A204.1 (cell line): ENCODE measurements around the gene PRR33.

Source experiments
- FAIRE-seq: peaks from 2 replicates; lab custom pipeline; 2012; peaks lifted over from hg19 to GRCh38; lab: Jason Lieb, UNC

The PRR33 gene

DNA sequence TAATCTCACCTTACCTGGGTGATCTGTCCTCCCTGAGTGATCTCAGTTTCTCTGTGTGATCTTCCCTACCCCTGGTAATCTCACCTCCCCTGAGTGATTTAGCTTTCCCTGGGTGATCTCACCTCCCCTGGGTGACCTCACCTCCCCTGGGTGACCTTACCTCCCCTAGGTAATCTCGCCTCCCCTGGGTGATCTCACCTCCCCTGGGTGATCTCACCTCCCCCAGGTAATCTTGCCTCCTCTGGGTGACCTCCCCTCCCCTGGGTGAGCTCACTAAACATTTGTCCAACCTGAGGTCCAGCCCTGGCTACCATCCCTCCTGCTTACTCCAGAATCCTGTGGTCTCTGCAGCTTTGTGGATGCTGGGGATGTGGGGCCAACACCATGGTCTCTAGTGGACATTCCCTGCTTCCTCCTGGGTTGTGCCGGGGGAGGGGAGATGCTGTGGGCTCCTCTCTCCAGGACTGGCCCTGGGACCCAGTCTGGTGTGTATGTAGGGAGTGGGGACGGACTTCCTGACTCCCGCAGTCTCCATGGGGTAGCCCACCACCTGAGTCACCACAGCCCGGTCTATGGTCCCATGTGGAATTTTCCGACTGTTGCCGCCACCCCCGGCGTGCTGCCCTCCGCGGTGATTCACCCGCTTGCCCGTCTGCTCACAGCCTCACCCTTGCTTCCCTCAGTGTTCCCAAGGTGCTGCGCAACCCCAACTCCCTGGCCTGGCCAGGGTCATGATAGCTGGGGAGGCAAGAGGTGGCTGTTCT is 28.9 kb downstream of the PRR33 start:
- FAIRE-seq = no peak

DNA sequence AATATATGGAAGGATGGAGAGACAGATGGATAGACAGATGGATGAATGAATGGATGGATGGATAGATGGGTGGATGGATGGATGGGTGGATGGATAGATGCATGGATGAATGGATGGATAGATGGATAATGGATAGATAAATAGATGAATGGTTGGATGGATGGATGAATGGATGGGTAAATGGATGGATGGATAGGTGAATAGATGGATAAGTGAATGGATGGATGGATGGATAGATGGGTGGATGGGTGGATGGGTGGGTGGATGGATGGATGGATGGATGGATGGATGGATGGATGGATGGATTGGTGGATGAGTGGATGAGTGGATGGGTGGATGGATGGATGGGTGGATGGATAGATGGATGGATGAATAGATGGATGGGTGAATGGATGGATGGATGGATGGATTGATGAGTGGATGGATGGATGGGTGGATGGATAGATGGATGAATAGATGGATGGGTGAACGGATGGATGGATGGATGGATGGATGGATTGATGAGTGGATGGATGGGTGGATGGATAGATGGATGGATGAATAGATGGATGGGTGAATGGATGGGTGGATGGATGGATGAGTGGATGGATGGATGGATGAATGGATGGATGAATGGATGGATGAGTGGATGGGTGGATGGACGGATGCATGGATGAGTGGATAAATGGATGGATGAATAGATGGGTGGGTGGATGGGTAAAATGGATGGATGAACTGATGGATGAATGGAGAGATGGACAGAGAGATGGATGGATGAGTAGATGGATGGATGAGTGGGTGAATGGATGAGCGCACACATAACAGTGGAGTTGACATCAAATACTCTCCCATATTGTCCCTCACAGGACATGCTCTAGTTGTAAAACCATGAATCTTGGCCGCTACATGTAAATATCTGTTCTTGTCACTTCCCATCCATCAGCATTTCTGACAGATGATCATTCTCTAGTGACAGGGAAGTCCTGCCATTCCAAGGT is 30.0 kb downstream of the PRR33 start:
- no peak for FAIRE-seq

DNA sequence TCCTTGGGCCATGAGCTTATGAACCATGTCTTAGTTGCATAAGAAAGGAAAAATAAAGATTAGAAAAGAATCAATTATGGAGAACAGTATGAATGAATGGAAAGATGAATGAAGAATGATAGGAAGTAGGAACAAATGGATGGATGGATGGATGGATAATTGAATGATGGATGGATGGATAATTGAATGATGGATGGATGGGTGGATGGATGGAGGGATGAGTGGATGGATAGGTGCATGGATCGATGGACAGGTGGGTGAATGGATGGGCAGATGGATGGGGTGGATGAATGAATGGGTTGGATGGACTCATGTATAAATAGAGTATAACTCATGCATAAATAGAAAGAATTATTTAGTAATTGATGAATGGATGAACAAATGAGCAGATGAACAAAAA is 31.6 kb downstream of the PRR33 start:
- FAIRE-seq = no peak

DNA sequence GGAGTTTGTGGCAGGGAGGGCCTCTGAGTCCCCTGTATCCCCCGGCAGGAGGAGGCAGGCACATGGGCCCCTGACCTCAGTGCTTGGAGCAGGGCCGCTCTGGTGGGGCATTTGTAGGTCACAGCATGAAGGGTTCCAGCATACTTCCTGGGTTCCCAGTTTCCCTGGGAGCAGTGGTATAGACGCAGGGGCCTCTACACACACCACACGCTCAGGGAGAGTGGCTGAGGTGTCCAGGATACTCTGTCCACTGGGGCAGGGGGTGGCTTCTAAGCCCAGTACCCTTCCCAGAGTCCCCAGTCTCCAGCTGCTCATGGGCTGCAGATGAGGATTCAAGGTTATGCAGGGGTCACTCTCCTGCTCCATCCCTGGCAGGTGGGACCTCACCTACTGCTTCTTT is 32.7 kb downstream of the PRR33 start:
- no peak for FAIRE-seq

DNA sequence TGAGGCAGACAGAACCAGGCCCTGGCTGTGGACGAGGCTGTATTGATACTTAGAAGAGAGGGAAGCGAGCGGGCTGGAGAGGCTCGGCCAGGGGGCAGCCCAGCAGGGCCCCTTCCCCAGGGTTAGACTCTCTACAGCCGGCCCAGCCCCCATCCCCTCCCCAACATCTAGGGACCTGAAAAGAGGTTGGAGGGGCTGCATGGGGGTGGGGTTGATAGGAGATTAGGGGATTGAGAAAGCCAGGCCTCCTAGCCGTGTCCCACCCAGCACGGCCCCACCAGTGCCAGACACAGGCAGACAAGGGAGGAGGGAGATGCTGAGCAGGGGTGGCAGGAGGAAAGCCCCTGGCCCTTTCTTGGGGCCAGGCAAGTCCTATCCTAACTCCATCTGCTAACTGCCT is 33.1 kb downstream of the PRR33 start:
- no peak for FAIRE-seq

DNA sequence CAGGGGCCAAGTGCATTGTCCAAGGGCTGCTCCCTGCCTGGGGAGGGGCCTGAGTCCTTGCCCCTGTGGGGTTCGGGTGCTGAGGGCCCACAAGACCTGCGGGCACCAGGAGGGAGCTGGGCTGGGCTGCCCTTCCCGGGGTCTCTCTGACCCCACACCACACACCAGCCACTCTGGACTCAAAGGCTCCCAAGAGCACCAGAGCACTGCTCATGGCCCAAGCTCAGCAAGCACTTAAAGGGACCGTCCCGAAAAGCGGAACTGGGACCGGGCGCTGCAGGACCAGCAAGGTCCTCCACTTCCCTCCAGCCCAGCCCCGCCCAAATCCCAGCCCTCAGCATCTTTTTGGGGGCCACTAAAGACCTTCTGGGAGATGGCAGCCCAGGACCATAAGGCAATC is 33.5 kb downstream of the PRR33 start:
- FAIRE-seq = no peak

DNA sequence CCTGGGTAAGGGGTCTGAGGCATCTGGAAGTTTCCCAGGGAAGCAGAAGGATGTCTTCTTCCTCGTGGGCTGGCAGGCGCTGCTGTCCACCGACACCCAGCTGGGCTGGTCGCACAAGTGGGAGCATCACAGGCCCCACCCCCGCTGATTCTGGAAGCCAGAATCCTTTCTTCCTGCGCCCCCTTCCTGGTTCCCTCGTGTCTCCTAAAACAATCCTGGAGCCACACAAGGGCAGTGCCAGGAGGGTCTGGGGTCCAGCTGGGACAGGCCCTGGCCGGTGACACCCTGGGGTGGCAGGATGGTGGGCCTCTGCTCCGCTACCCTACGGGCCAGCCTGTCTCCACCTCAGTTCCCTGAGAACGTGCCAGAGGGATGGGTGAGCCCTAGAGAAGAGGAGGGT is 34.6 kb downstream of the PRR33 start:
- FAIRE-seq = no peak

DNA sequence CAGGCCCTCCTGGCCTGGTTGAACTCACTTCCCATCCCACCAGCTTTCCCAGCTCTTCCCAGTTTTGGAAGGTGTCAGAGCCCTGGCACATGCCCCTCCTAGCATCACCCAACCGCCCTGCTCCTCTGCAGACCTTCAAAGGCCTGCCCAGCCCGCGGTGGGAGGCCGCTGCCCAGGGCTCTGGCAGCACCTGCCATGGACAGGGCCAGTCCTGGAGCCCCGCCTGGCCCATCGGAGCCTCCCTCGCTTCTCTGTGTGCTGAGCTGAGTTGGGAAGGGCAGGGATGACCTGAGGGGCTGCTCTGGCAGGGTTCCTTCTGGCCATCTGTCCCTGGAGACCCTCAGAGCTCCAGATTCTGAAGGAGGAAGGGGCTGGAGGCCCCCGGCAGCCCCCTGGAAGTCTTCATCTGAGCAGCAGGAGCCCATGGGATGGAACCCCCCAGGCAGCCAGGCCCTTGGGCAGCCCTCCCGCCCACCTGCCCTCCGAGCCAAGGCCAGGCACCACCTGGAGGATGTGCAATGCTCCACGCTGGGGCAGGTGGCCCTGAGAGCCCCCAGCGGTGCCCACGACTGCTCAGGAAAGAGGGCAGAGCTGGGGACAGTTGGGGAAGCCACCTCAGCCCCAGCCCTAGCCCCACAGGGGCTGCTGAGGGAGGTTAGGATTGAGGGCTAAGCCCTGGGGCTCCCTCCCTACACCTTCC is 35.2 kb downstream of the PRR33 start:
- no peak for FAIRE-seq

DNA sequence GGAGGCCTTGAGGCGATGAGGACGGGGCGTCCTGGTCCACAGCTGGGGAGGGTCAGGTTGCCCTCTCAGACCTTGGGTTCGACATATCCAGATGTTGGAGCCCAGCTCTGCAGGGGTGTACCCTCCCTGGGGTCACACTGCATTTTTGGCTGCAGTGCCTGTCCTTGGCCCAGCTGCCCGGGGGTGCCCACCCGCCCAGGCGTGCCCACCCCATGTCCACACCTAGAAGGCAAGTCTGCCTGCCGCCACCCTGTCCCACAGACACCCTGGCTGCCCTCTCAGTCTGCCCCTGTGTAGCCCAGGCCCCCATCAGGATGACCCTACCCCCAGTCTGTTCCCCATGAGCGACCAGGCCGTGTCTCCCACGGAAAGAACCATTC is 35.8 kb downstream of the PRR33 start:
- no peak for FAIRE-seq

DNA sequence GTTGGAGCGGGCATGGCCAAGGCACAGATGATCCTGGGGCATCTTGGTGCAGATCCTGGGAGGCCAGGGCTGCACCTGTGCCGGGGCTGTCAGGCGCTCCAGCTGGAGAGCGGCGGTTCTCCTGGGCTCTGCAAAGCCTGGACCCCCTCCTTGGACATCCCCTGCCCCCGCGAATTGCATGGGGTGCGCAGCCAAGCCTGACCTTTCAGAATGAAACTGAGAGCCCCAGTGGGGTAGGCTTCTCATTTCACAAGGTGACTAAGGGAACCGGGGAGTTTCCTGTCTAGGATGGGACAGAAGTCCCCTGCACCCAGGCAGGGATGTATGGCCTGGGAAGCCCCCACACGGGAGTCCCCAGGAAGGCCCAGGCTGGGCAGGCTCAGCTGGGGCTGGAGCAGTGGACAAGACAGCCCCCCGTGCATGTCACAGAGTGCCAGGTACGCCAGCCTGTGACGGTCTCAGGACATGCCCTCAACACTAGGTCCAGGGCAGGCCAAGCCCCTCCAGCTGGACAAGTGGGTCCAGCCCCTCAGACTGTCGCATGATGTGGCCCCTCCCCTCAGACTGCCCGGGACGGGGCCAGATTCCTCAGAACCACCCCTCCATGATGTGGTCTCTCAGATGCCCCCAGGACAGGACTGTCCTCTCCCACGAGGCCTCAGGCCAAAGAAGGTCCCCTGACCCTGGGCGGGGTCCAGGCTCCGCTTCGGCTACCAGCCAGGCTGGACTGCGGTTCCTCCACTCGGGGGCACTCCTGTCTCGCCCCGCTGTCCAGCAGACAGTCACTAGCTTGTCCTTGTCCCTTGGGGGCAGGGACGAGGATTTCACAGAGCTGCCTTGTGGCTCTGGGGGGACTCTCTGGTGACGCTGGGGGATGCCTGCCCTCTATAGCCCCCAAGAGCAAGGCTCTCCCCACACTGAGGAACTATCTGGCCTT is 36.5 kb downstream of the PRR33 start:
- FAIRE-seq = no peak

DNA sequence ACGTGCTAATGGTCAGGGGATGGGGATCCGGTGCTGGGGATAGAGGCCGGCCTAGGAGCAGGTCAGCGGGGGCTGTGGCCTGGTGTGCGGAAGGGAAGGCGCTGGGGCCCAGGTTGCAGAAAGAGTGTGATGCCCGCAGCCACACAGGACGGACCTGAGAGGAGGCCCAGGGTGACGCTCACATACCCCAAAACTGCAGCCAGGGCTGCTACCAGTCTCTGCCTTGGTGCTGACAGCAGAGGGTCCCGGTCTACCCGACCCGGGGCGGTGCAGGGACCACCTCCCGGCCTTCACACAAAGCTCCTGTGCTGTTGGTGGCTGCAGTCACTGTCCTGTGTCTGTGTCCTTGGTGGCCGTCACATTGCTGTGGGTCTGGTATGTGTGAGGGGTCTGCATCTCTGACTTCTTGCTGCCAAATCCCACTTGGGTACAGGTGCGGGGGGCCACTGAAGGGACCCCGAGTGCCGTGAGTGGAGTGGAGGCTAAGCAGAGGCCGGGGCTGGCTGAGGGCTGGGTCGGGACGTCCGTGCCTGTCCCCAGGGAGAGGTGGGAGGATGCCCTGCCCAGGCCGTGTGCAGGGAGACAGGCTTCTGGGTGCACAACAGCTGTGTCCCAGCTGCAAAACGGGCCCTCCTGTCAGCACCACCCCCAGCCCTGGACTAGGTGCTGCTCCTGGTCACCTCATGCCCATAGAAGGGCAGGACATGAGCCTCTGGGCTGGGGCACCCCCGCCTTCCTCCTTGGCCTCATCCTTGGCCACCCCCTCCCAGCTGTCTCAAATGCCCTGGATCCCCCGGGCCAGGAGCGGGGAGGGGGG is 37.4 kb downstream of the PRR33 start:
- FAIRE-seq = no peak

DNA sequence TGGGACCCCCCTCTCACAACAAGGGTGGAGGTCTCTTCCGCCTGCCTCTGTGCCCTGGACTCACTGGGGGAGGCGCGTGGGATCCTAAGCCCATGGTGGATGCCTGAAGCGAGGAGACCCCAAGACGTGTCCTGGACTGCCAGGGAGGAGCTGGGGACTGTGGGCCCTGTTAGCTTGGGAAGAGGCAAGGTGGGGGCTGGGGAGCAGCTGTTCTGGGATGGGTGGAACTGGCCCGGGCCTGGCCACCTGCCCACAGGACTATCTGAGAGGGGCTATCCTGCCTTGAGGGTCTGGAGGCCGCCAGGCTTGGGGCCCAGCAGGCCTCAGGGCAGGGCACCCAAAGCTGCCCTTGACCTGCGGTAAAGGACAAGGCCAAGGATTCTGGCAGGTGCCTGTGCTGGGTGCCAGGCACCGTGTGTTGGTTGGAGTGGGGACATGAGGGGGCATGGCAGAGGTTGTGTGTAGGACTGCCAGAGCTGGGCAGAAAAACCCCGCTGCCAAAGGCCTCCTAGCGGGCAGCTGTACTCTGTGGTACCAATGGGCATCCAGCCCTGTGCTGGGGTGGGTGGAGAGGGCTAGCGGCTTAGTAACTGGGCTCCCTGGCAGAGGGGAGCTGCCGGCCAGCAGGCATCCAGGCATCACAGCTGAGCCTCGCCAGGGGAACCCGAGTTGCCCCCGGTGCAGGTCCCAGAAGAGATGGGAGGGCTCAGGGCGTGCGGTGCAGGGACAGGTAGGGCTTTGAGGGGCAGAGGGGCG is 38.1 kb downstream of the PRR33 start:
- FAIRE-seq = no peak

DNA sequence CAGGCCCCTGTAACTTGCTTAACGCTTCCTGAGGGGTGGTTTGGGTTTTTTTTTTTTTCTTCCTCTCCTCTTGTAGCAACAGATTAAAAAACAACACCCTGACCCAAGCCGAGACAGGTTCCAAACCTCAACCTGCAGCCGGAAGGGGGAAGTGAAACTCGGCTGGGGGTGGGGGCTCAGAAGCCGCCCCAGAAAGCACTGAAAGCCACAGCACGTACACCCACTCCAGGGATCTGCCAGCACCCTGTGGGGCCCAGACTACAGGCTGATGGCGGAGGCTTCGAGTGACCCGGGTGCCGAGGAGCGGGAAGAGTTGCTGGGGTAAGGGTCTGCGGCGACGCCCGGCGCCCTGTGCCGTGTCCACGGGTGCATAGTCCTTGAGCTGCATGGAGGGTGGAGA is 38.8 kb downstream of the PRR33 start, which contains the start of gene LSP1:
Gene LSP1 (plus strand): TSS at position 208 of the 400 bp plus-strand sequence. CDS start 61 bp downstream, at position 269.
- no peak for FAIRE-seq

DNA sequence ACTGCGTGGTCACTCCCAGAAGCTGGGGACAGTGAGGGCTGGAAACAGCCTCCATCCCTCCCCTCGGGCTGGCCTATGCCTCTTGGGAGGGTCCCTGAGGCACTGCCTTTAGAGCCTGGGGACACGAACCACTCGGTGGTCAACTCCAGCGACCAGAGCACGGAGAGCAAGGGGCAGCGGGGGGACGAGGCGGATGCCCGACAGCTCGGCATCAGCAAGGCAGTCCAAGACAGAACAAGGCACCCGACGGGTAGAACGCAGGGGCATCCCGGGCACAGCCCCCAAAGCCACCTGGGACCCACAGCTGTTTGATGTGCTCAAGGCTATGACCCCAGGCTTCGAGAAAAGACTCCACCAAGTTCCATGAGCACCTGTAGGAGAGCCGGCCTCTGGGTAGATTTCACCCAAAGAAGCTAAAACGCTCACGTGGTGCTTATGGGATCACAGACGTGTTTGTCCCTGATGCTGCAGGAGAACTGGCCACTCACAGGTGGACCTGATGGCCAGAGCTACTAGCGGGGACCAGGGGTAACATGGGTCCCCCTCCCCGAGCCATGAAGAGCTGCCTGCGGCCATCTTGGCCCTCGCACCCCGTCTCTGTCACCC is 39.3 kb downstream of the PRR33 start:
- no peak for FAIRE-seq

DNA sequence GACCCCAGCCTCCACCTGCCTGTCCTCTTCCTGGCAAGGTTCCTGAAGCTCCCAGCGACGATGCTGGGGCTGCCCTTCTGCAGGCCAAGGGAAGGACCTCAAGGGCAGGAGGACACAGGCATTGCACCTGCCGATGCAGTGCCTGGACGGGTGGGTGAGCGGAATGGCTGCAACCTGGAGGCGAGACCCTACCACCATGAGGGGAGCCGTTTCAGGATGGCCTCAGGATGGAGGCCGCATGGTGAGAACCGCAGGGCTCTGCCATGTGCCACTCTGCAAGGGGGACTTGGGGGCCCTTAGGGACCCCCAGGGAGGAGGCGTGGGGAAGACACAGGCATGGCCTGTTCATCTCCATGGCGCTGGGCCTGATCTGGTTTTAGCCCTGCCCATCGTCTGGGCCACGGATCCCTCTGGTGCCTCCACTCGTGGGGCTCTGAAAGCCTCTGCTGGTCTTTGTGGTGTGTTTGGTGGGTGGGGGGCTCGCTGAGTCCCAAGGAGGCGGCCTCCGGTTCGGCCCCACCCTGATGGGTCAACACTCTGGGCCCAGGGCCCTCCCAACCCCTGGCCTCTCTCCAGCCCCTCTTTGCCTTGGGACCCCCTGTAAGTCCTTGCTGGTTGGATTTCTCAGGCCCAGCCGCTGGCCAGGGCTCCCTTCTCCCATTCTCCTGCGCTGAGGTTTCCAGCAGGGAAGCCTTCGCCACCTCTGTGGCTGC is 40.1 kb downstream of the PRR33 start:
- no peak for FAIRE-seq

DNA sequence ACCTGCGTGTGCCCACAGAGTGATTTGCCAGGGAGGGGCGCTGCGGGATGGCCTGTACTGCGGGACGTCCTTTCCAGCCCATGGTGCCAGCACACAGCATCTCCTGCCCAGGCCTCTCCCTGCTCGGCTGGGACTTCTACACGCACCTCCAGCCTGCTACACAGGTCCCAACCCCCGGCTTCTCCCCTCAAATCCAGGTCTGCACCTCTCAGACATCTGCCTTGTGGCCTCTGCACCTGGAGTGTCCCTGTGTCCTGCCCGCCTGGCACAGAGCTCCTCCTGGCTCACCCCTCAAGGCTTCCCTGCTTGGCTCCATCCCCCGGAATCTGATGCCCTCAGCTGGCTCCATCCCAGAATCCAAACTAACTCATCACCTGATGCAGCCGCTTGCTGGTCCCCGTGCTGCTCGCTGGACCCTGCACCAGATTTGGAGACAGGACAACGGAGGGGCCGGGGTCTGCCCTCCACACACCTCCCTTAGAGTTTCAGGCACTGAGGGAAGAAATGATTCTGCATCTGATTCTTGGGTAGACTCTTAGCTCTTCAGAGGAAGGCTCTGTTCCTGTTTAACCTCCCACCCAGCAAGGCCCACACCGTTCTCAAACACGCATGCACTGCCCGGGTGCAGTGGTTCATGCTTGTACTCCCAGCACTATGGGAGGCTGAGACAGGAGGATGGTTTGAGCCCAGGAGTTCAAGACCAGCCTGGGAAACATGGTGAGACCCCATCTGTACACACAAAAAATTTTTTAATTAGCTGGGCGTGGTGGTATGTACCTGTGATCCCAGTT is 42.9 kb downstream of the PRR33 start:
- FAIRE-seq = no peak

DNA sequence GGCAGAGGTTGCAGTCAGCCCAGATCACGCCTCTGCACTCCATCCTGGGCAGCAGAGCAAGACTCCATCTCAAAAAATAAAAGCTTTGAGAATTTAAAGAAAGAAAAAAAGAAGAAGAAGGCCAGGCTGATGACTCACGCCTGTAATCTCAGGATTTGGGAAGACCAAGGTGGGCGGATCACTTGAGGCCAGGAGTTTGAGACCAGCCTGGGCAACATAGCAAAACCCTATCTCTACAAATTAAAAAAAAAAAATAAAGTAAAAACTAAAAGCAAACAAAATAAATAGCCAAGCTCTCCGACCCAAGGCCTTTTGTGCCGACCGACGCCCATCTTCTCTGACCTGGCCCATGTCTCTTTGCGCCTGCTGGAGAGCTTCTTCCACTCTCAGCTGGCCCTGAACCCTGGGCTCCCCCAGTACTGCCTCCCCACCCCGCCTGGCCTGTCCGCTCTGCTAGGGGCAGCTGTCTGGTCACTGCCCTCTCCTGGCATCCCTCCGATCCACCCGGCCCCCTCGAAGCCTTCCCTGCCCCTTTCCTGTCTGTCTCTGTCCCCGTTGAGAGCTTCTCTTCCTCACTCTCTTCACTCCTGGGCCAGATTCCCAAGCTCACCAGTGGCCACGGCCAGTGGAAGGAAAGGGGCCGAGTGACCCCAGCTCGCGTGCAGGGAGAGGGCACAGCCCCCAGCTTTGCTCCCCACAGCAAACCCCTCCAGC is 43.6 kb downstream of the PRR33 start:
- FAIRE-seq = no peak
